Caco-2 (cell line): ENCODE results near the gene BRSK2. TPM values are rescaled to one million over a fixed set of nuclear protein-coding genes. Genes with fewer than 3 reads are reported as not detected.

Experiments
- BruUV-seq: library from RNA; stranded (reverse); fragments of 400-500 nt; replicated peaks from 2 replicates; lab custom pipeline; 2021; lab: Mats Ljungman, UMichigan
- CTCF ChIA-PET: fragments of 300-600 bp; sonication (Branson Sonifier 250); formaldehyde crosslinking; loops from one replicate; lab custom pipeline; 2022; ENCODE audit warnings: antibody characterized with exemption; lab: Charles Lee
- POLR2A ChIA-PET: fragments of 300-600 bp; sonication (Branson Sonifier 250); formaldehyde crosslinking; loops from one replicate; lab custom pipeline; 2022; ENCODE audit warnings: antibody characterized with exemption; lab: Charles Lee
- DNase-seq, 2 experiments: peaks; one replicate each; pipeline versions ENCODE4 v3.0.0 to v3.0.0-alpha.2; 2020 to 2022
- H3K27me3 ChIP-seq: replicated peaks from 2 replicates; pipeline ENCODE4 v1.6.0; 2011; ENCODE audit warnings: low read length; ENCODE audit not compliant: control insufficient read depth, insufficient read depth
- H3K36me3 ChIP-seq: 2 replicates; pipeline ENCODE4 v1.5.1; 2011; ENCODE audit warnings: low read length; ENCODE audit not compliant: control insufficient read depth, insufficient read depth
- H3K4me1 ChIP-seq: fragments of 250-450 bp; sonication (Bioruptor Pico); 2 replicates; pipeline ENCODE4 v1.5.1; 2020; ENCODE audit warnings: mild to moderate bottlenecking
- H3K4me3 ChIP-seq: 2 replicates; pipeline ENCODE4 v1.5.1; 2011; ENCODE audit warnings: low read depth, mild to moderate bottlenecking, control low read depth, low read length
- H3K9me3 ChIP-seq: fragments of 250-450 bp; sonication (Bioruptor Pico); 2 replicates; pipeline ENCODE4 v1.5.1; 2020; ENCODE audit warnings: mild to moderate bottlenecking, moderate library complexity
- H3K27ac Mint-ChIP-seq: one replicate; pipeline ENCODE4 v1.8.0; 2022; ENCODE audit warnings: mixed read lengths; ENCODE audit not compliant: unreplicated experiment
- H3K27me3 Mint-ChIP-seq: one replicate; pipeline ENCODE4 v1.8.0; 2022; ENCODE audit warnings: mixed read lengths; ENCODE audit not compliant: insufficient read depth, unreplicated experiment
- H3K36me3 Mint-ChIP-seq: one replicate; pipeline ENCODE4 v1.8.0; 2022; ENCODE audit warnings: mild to moderate bottlenecking, mixed read lengths; ENCODE audit not compliant: insufficient read depth, unreplicated experiment
- H3K4me1 Mint-ChIP-seq: one replicate; pipeline ENCODE4 v1.8.0; 2022; ENCODE audit warnings: low read depth, mixed read lengths; ENCODE audit not compliant: unreplicated experiment
- H3K4me3 Mint-ChIP-seq: one replicate; pipeline ENCODE4 v1.8.0; 2022; ENCODE audit warnings: mild to moderate bottlenecking, moderate library complexity, mixed read lengths; ENCODE audit not compliant: unreplicated experiment
- H3K9me3 Mint-ChIP-seq: one replicate; pipeline ENCODE4 v1.8.0; 2022; ENCODE audit warnings: mixed read lengths; ENCODE audit not compliant: unreplicated experiment
- intact Hi-C: fragments of 100-400 bp; cut with micrococcal nuclease; formaldehyde crosslinking; loops from one replicate; pipeline ENCODE4 v1.10.0; 2022; ENCODE audit not compliant: unreplicated experiment
- total RNA-seq: library from RNA; stranded (reverse); gene quantifications from 2 replicates; pipeline ENCODE4 v1.2.3, GENCODE V29; 2022
- TF ChIP-seq, protein P1 (sequence below), 2 experiments: fragments of 200-600 bp in 1 of 2; IDR thresholded peaks; 1 replicate in 1 of 2; 2 replicates in 1 of 2; pipeline versions ENCODE4 v1.5.1 to v1.8.0; 2011 to 2022; ENCODE audit warnings: antibody characterized with exemption in 1 of 2, control low read depth in 1 of 2, inconsistent platforms in 1 of 2, low read depth in 1 of 2, low read length in 1 of 2, mild to moderate bottlenecking in 1 of 2, moderate library complexity in 1 of 2; ENCODE audit not compliant: insufficient read depth in 1 of 2, severe bottlenecking in 1 of 2, unreplicated experiment in 1 of 2

BRSK2 gene
- total RNA-seq, 1 experiment from 2014 or later, result 32.8 TPM

DNA sequence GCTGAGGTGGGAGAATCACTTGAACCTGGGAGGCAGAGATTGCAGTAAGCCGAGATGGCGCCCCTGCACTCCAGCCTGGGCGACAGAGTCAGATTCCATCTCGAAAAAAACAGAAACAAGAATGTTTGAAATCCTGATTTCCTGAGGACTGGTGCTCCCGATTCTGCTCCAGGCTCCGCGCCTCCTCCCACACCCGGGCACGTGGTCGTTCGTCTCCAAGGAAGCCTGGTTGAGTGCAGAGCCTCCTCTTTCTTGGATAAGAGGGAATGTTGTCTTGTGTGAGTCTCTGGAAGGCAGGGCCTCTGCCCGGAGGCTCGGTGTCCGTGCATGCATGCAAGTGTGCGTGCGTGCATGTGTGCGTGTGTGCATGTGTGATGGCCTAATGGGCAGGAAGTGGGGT is 30.1 kb downstream of the BRSK2 start:
- Histone ChIP-seq H3K9me3 (peaks cover 37% of the 10 kb centered on the region), H3K27me3 (no peaks in the 10 kb centered on the region), H3K4me1 (no peaks in the 10 kb centered on the region), H3K36me3 (no peaks in the 10 kb centered on the region), H3K4me3 (no peak overlapping the region)
- no peak overlapping the region for H3K27ac Mint-ChIP-seq
- ChIA-PET CTCF (no interaction called here), POLR2A (no interaction called here)
- intact Hi-C loops, result no loop called here
- no peak overlapping the region for H3K4me3 Mint-ChIP-seq
- TF ChIP-seq, protein P1, sequence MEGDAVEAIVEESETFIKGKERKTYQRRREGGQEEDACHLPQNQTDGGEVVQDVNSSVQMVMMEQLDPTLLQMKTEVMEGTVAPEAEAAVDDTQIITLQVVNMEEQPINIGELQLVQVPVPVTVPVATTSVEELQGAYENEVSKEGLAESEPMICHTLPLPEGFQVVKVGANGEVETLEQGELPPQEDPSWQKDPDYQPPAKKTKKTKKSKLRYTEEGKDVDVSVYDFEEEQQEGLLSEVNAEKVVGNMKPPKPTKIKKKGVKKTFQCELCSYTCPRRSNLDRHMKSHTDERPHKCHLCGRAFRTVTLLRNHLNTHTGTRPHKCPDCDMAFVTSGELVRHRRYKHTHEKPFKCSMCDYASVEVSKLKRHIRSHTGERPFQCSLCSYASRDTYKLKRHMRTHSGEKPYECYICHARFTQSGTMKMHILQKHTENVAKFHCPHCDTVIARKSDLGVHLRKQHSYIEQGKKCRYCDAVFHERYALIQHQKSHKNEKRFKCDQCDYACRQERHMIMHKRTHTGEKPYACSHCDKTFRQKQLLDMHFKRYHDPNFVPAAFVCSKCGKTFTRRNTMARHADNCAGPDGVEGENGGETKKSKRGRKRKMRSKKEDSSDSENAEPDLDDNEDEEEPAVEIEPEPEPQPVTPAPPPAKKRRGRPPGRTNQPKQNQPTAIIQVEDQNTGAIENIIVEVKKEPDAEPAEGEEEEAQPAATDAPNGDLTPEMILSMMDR (IDR thresholded peaks at IDR 0.05; ENCODE audit: insufficient read depth in 1 of 2, low read depth in 1 of 2, low read length in 1 of 2, severe bottlenecking in 1 of 2, unreplicated experiment in 1 of 2), result no peak
- peaks cover 20% of the 10 kb centered on the region for H3K36me3 Mint-ChIP-seq
- no TSS peak for BruUV-seq
- no peaks in the 10 kb centered on the region for H3K27me3 Mint-ChIP-seq
- H3K9me3 Mint-ChIP-seq, result no peaks in the 10 kb centered on the region
- no peaks in the 10 kb centered on the region for H3K4me1 Mint-ChIP-seq
- no peak for DNase-seq

DNA sequence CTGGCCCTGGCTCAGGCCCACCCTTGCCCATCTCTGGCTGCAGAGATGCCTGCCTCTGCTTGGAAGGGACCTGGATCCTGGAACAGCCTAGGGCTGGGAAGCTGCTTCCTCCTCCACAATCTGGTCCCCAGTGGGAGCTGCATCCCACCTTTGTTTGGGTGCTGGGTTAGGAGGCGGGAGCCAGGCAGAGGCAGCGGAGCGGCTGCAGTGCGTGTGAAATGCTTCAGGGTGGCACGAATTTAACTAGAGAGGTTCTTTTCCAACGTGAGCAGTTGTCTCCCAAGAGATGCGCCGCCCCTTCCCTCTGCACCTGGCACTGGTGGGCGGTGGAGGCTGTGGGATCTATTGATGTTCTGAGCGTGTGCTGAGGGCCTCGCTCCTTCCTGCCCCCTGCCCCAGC is 31.6 kb downstream of the BRSK2 start:
- H3K4me3 Mint-ChIP-seq, result no peak overlapping the region
- H3K4me1 ChIP-seq, result no peaks in the 10 kb centered on the region
- H3K27ac Mint-ChIP-seq, result no peak overlapping the region
- H3K9me3 Mint-ChIP-seq, result no peaks in the 10 kb centered on the region
- no peaks in the 10 kb centered on the region for H3K36me3 ChIP-seq
- H3K4me1 Mint-ChIP-seq, result no peaks in the 10 kb centered on the region
- H3K27me3 Mint-ChIP-seq, result no peaks in the 10 kb centered on the region
- H3K36me3 Mint-ChIP-seq, result peaks cover 20% of the 10 kb centered on the region
- H3K27me3 ChIP-seq, result no peaks in the 10 kb centered on the region
- BruUV-seq, result no TSS peak
- intact Hi-C loops, result no loop called here
- peaks cover 29% of the 10 kb centered on the region for H3K9me3 ChIP-seq
- POLR2A ChIA-PET, result no interaction called here
- no peak overlapping the region for H3K4me3 ChIP-seq
- no peak for DNase-seq
- TF ChIP-seq, protein P1 (IDR thresholded peaks at IDR 0.05; ENCODE audit: insufficient read depth in 1 of 2, low read depth in 1 of 2, low read length in 1 of 2, severe bottlenecking in 1 of 2, unreplicated experiment in 1 of 2), result no peak
- CTCF ChIA-PET, result no interaction called here

DNA sequence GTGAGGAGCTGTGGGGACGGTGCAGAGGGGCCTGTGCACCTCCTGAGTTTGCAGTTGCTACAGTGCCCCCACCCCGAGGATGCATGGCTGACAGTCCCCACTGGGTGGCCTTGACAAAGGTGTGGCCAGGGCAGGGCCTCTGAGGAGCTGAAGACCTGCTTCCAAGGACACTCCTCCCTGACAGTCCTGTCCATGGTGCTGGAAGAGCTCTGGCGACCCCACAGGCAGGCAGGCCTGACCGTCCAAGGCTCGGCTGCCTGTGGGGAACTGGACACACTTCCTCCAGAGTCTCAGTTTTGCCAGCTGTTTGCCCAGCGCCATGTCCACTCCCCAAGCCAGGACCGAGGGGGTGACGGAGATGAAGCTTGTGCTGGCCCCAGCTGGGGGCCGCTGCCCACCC is 32.7 kb downstream of the BRSK2 start:
- CTCF ChIA-PET, result interaction anchor here (0.6 kb wide), 1 partner anchor 1123 kb away, joined by 6 read pairs; no protein-coding TSS in a partner anchor
- H3K27me3 Mint-ChIP-seq, result no peaks in the 10 kb centered on the region
- intact Hi-C loops, result no loop called here
- Histone ChIP-seq H3K9me3 (peaks cover 24% of the 10 kb centered on the region), H3K36me3 (no peaks in the 10 kb centered on the region), H3K4me3 (no peak overlapping the region), H3K27me3 (no peaks in the 10 kb centered on the region), H3K4me1 (no peaks in the 10 kb centered on the region)
- POLR2A ChIA-PET, result no interaction called here
- peak; percentile 48 to 63 for DNase-seq
- H3K4me1 Mint-ChIP-seq, result no peaks in the 10 kb centered on the region
- TF ChIP-seq, protein P1 (IDR thresholded peaks at IDR 0.05; ENCODE audit: insufficient read depth in 1 of 2, low read depth in 1 of 2, low read length in 1 of 2, severe bottlenecking in 1 of 2, unreplicated experiment in 1 of 2), result no peak
- no TSS peak for BruUV-seq
- H3K4me3 Mint-ChIP-seq, result no peak overlapping the region
- no peaks in the 10 kb centered on the region for H3K9me3 Mint-ChIP-seq
- H3K36me3 Mint-ChIP-seq, result peaks cover 13% of the 10 kb centered on the region
- no peak overlapping the region for H3K27ac Mint-ChIP-seq
